Left renal pelvis (tissue), 4 donors: Measurements from ENCODE around the gene RTN3. TPM values are rescaled to one million over a fixed set of nuclear protein-coding genes. Genes with fewer than 3 reads are reported as not detected.

Experiments
- DNase-seq, 4 donors: peaks; one replicate each; pipeline ENCODE4 v3.0.0-alpha.2; 2013; ENCODE audit warnings: low read depth in 4 of 4, low spot score in 3 of 4
- polyA plus RNA-seq, 4 donors: library from polyadenylated mRNA; unstranded; fragments of 120-200 nt; gene quantifications; one replicate each; pipeline ENCODE4 v1.2.1, GENCODE V29; 2013; ENCODE audit not compliant: insufficient read length in 4 of 4

The RTN3 gene
- polyA plus RNA-seq, 4 donors = 122 to 198 (median 183) TPM

DNA sequence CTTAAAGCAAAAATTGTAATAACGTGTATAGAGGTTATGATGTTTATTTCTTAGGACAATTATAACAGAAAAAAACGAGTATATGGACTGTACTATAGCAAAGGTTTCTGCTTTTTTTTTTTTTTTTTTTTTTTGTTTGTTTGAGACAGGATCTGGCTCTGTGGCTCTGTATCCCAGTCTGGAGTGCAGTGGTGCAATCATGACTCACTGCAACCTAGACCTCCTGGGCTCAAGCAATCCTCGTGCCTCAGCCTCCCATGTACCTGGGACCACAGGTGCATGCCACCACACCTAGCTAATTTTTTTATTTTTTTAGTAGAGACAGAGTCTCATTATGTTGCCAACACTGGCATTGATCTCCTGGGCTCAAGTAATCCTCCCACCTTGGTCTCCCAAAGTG is 48.0 kb downstream of the RTN3 start:
- DNase-seq = no peak

DNA sequence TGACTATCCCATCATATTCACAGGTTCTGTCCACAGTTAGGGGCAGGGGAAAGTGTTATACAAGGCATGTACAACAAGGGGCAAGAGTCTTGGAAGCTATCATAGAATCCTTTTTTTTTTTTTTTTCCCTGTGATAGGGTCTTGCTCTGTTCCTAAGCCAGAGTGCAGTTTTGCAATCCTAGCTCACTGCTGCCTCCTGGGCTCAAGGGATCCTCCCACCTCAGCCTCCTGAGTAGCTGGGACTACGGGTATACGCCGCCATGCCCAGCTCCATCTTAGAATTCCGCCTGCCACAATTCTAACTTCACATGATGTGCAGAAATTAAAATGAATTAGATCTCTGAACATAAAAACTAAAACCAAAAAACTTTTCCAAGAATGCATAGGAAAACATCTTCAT is 55.6 kb downstream of the RTN3 start:
- DNase-seq = no peak

DNA sequence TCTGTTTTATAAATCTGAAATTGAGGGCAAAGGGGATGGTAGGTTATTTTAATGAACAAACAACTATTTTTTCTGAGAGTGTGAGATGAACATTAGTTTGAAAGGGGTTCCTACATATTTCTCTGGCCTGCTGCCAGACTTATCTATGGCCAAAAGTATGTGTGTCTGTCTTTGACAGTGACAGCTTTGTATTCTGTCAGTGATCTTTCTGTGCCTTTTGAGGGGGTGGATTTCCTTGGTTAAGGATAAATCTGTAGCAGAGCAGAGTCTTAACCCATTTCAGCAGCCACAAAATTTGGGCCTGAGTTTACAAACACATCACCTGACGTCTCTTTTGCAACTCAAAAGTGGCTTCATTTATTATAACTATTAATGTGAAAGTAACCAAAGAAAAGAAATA is 56.4 kb downstream of the RTN3 start:
- no peak for DNase-seq

DNA sequence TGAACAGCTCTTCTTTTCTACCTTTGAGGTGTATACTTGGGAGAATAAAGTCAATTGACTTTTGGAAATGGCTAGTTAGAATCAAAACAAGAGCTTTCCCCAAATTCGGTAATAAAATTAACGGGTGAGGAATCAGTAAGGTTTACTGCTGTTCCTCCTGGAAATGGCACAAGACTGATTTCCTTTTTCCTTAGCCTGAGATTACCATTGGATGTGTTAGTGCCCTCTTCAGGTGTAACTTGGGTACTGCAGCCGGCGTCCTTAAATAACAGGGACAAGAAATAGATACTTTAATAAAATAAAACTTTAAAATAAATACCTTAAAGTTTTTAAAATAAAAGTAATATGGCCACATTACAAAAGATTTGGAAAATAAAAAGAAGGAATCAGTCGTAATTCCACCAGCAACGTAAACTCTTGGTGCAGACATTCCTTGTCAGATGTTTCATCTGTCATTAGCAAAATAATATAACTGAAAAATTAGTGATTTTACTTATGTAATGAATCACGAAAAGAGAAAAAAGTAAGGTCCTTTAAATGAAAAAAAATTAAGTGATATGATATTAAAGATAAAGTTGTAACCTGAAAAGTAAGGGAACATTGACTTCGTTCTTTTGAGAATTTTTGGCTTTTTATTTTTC is 57.5 kb downstream of the RTN3 start:
- peak in 2 of 4 donors; percentile 31 to 52 for DNase-seq

DNA sequence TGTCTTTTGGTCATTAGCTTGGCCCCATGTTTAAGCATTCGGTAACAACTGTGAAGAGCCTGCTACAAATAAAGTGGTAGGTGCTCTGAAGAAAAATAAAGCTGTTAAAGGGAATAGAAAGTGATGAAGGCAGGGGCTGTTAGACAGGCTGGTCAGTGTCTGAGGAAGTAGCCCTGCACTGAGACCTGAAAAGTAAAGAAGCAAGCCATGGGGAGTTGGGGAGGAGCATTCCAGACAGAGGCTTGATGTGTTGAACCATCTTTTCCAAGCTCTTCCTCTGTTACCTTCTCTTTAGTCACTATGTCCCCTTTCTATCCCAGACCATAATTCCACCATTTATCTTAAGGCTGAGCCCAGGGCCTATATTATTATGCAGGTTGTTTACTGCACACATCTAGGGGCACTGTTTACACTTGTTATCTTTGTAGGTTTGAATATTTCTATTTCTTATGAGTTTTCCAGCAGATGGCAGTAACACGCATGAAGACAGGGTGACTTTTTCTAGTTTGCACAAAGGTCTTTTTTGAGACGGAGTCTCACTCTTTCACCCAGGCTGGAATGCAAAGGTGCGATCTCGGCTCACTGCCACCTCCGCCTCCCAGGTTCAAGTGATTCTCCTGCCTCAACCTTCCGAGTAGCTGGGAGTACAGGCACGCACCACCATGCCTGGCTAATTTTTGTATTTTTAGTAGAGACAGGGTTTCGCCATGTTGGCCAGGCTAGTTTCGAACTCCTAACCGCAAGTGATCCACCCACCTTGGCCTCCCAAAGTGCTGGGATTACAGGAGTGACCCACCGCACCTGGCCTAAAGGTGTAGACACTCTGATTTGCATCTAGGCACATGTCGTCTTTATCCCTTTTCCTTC is 64.2 kb downstream of the RTN3 start:
- no peak for DNase-seq

DNA sequence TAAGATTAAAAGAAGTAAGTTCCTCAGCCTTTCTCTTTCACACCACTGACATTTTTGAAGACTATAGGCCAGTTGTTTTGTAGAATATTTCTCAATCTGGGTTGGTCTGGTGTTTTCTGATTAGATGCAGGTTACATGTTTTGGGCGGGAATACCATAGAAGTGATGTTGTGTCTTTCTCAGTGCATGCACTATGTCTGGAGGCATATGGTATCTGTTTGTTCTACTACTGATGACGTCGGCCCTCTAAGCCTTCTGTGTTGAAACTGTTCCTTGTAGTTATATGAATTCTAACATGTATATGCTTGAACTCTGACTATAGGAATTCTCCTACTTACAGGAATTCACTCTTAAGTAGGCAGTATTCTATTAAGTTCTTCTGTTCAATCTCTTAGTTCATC is 65.7 kb downstream of the RTN3 start:
- no peak for DNase-seq

DNA sequence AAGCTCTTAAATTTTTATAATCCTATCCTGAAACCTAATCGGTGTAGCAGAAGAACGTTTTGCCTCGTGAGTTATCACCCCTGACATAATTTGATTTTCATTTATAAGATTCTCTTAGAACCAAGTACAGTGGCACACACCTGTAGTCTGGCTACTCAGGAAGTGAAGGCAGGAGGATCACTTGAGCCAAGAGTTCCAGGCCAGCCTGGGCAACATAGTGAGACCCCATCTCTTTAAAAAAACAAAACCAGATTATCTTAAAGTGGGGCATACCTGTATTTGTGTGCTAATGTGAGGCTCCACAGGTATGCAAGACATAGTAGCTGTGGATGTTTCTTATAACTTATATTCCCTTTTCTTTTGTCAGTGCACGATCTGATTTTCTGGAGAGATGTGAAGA is 68.3 kb downstream of the RTN3 start:
- no peak for DNase-seq

DNA sequence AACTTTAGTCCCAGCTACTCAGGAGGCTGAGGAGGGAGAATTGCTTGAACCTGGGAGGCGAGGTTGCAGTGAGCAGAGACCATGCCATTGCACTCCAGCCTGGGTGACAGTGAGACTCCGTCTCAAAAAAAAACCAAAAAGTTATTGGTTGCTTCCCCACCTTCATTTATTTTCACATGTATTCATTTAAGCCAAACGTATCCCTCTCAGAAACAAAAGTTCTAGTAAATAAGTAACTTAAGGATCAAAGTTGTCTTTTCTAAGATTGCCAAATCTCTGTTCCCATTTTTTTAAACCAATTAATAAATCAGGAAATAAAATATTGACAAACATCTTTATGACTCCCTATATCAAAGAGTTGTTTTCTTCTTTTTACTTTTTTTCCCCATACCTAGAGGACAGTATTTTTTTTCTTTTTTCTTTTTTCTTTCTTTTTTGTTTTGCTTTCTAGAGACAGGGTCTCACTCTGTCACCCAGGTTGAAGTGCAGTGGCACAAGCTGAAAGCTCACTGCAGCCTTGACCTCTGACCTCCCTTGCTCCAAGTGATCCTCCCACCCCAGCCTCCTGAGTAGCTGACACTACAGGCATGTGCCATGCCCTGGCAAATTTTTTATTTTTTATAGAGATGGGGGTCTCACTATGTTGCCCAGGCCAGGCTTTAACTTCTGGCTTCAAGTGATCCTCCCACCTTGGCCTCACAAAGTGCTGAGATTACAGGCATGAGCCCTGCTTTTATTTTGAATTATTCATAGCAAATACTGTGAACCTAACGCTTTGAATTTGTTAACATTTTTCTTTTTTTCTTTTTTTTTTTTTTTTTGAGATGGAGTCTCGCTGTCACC is 75.8 kb downstream of the RTN3 start:
- no peak for DNase-seq

DNA sequence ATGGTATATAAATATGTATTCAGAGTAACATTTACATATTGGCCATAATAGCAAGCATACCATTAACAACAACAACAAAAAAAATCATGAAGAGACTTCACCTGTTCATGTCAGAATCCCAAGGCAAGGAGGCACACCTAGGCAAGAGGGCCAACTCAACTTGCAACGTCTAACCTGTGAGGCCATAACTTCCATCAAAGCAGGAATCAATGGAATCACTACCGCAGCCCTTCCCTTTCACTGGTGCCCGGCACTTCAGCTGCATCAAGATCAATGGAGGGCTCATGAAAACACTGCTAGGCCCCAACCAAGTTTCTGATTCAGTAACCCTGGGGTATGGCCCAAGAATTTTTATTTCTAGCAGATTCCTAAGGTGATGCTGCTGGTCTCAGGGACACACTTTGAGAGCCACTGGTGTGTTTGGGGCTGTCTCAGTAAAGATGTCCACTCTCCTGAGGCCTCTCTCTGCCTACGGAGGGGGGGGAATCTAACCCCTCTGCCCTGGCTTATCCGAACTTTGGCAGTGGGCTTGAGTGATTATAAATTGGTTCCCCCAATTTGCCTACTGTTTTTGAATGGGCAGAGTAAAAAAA is 79.3 kb downstream of the RTN3 start:
- DNase-seq = no peak

DNA sequence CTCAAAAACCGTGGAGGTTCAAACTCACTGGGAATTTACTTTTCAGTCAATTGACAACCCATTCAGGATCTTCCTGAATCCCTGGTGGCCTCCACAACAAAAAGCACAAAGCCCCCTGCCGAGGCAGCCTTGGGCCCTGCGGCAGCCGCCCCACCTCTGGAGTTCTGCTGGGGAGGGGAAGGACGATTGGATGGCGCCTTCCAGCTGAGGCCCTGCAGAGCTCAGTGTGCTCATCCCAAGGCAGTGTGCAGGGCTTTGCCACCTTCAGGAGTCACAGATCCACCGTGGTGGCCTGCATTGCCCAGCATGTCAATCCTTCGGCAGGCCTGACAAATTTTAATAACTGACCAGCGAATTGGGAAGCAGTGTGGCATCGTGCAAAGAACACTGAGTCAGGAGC is 79.9 kb downstream of the RTN3 start:
- no peak for DNase-seq

DNA sequence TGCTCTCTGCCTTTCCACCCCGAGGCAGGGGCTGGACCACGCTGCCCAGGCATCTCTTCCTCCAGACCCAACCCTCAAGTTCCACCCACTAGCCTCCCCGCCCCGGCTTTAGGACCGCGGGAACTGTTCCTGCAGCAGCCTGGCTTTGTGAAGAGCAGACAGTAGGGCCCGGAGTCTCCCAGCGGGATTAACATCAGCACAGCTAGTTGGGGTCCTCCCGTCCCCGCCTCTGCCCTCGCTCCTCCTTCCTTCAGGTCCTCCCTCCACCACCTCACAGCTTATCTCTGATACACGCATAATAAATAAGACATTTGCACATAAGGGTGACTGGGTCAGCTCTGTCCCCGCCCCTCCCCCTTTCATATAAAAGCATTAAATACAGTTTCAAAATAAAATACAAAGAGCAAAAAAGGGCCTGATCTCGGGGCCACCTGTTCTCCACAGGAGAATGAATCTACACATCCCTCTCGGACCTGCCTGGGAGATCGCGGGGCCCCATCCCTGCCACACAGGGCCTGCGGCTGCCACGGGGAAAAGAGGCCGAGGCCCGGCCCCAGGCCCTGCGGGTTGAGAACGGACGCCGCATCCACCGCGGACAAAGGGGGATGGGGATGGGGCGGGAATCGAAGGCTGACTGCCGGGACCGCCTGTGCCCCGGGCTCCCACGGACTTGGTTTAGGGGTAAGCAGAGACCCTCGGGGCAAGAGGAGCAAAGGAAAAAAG is 80.8 kb downstream of the RTN3 start:
- no peak for DNase-seq

DNA sequence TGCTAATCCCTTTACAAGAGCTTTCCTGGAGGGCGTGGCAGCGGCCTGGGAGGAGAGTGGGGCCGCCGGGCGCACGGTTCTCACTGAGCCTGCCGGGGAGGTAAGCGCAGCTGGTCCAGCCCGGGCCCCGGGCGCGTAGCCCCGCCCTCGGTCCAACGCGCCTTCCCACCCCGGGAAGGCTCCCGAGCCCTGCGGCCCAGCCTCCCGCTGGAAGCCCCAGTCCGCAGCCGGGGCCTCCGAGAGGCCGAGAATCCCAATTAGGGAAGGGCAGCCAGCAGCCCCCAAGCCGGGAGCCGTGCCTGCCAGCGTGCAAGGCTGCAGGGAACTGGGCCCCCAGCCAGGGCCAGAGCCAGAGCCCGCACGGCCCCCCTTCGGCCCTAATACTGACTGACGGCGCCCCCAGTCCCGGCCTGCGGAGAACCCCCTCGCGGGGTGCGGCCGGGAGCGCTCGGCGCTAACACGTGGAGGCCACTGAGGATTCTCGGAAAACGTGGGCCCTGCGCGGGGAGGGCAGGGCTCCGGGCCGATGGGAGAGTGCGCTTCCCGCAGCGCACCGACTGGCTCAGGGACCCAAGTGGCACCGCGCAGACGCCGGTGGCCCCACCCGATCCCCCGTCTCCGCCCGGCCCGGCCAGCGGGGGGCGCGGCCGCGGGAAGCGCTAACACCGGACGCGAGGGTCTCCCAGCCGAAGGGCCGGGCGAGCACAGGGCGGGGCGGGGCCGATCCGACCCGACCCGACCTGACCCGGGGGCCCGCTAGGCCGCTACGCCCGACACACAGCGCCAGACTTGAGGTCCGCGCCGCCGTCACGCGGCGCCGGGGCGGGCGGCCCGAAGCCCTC is 81.6 kb downstream of the RTN3 start:
- no peak for DNase-seq

DNA sequence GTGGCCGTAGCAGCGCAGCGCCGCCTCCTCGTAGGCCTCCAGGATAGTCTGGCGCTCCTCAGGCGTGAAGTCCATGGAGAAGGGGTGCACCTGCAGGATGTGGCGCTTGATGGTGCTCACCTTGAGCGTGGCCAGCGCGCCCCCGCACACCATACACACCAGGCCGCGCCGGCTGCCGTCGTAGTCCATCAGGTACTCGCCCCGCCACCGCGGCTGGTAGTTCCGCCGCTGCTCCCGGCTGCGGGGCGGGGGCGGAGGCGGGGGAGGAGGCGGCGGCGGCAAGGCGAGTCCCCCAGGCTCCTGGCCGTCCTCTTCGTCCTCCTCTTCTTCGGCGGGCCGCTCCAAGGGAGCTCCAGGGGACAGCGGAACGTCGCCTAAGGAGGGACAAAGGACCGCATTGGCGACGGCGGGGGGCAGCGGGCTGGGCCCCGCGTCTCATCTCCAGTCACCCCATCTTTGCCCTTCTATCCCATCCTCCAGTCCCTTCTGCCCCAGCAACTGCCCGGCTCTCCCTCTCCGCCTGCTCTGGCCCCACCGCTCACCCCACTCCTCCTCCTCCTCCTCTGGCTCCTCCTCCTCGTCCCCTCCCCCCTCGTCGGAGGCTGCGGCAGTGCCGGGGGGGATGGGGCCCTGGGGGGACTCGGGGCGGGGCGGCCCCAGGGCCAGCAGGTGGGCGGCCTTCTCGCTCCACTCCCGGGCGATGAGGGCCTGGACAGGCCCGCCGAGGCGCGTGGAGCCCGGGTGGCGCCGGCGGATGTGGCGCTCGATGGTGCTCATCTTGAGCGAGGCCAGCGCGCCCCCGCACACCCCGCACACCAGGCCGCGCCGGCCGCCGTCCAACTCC is 82.4 kb downstream of the RTN3 start:
- DNase-seq = no peak

DNA sequence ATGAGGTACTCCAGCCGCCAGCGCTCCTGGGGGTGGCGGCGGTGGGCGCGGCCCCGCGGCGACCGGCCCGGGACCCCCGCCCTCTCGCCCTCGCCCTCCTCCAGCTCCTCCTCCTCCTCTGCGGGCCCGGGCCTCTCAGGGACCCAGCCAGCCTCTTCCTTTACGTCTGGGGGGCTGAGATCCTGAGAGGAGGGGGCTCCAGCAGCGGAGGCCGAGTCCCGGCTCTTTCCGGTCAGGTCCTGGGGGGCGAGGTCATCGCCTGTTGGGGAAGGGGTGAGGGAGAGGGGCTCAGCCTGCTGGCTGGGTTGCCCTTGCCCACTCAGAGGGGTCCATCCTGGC is 83.0 kb downstream of the RTN3 start:
- DNase-seq = no peak

DNA sequence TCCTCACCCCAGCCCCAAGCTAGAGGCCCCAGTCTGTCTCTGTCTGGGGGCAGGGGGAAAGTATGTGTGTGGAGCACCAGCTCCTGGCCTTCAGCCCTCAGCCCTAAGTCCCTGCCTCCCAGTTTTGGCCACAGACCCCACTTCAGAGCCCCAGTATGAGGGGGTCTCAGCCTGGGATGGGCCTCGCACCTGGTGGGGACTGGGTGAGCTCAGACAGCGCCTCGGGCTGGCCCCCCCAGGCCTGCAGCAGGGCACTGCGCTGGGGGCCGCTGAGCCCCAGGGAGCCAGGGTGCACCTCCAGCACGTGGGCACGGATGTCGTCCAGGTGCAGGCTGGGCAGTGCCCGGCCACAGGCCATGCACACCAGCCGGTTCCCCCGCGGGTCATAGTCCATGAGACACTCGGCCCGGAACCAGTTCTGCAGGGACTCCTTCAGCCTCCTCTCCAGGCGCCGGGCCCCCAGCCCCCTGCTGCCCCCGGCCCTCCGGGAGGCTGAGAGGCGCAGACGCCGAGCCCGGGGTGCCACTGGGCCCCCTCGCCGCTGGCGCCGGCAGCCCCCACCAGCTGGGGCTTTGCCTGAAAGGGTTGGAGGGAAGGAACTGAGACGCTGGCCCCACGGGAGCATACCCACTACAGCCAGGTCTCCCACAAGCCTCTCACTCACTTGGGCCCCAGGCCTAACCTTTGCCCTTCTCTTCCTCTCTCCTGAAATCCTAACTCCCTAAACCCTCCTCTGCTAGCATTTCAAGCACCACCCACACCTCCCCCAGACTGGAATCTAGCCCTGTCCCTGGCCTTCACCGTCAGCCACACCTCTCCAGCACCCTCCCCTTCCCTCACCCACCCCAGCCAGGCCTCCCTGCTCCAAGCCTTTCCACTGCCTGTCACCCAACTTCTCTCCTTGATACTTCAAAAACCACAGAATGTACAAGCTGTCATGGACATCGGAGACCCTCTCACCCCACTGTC is 83.7 kb downstream of the RTN3 start:
- DNase-seq = no peak

DNA sequence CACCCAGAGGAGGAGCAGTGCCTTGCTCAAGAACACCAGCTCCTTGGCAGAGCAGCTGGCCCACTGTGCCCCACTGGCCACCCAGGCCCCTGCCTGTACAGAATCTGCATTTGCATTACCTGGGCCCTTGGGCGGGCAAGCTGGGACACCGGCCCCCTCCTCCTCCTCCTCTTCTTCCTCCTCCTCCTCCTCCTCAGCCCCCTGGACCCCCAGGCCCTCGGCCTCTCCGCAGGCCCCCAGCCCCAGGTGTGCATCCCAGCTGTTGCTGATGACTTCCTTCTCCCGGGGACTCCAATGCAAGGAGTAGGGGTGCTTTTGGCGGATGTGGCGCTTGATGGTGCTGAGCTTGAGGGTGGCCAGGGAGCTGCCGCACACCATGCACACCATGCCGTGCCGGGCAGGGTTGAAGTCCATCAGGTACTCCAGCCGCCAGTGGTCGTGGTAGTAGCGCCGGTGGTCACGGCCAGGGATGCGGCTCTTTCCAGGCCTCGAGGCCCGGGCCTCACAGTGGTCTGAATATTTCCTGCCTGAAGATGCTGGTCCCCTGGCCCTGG is 84.5 kb downstream of the RTN3 start:
- DNase-seq = no peak

DNA sequence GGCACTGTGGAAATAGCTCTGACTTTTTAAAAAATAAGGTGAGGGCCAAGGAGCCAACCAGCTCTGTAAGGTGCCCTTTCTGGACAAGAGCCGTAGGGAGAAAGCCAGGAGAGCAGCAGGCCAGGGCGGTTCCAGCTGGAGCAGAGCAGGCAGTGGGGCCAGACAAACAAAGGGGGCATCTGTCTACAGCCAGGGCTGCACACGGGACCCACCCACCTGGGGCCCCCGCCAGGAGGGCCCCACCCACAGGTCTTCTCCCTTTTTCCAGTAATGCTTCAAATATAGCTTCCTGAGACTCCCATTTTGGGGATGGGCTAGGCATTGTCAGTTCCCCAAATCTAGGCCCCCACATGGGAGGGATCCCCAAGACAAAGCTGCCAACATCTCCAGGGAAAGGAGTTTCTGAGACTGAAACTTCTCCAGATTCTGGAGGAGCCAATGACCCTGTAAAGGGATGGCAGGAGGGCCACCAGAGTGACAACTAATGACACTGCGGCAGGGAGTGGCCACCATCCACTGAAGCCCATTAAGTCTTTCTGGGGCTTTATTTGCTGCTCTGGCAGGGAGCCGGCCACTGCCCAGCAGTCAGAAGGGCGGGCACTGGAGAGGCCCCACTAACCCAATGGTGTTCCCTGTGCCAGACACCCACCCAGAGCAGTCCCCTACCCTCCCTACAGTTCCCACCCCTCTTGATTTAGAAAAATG is 85.4 kb downstream of the RTN3 start:
- no peak for DNase-seq
